NCI-H1436 treated with DMSO at 0.1 percent for 48 hours (cell line): ENCODE results near the gene NUAK2.
"Not testable (repeated sequence)": the region's sequence is repeated elsewhere in the genome, so short reads cannot be mapped to it uniquely, and the experiment has no call there.

ENCODE experiments used
- DNase-seq: peaks from one replicate; lab custom pipeline; 2025; lab: John Stamatoyannopoulos, UW

NUAK2 gene

DNA sequence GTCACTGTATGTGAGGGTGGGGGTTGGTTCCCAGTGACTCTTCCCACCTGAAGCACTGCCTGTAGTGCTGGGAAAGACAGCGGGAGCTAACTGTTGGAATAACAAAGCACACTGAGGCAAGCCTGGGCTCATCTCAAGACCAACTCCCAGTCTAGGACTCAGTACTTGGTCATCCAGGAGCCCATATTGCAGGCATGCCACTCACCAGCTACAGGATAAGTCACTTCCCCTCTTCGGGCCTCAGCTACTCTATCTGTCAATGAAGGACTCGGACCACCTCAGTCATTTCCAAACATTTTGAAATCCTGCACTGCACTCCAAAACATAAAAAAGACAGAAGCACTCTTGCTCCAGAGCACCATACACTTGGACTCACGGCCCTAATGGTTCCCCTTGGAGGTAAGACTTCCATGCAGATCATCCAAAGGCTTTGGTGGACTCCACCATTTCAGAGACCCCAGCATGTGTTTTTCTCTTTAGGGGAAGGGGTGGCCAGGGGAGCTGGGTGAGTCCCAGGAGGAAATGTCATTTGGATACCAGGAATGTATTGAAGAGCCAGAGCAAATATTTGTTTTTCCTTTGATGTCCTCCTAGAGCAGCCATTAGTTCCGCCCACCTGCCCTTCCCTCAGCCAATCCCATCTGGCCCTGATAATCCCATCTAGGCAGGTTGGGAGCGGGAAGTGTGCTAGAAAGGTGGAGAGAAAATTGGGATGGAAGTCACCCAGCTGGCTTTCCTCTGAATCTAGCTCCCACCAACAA is 3.1 kb downstream of the NUAK2 start:
- no peak for DNase-seq

DNA sequence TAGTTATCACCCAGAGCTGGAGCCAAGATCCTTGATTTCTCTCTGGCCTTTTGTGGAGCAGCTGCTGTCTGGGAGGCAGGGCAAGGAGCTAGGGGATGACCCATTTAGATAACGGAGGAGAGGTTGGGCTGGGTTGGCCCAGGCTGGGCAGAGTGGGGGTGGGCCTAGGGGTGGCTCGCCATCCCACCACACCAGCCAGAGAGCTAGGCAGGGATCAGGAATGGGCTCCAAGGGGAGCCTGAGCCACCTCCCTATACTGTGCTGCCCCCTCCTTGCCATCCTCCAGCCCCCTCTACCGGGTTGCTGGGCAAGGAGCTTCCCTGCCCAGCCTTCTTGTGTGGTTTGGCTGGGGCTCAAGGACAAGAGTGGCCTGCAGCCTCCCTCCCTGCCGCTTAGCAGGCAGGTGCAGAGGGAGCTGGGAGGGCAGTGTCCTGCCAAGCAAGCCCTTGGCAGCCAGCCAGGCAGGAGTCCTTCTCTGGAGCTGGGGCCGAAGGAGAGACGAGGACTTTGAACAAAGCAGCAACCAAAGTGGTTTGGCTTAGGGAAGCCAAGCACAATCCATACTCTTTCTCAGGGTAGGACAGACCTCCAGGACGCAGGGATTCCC is 4.1 kb downstream of the NUAK2 start:
- DNase-seq, result peak; percentile 38

DNA sequence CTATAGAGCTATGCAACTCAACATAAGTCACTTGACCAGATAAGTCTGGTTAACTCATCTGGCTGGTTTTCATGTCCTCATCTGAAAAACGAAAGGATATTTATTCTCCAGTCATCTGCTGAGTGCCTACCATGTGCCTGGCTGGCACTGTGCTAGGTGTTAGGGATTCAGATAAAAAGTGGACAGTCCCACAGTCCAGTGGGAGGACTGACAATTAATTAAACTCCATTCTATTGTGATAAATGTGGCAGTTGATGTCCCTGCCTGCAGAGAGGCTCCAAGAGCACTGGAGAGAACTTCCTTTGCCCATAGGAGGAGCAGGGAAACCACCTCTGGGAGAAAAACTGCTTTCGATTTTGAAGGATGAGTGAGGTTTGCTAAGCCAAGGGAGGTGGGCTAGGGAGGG is 5.4 kb downstream of the NUAK2 start:
- no peak for DNase-seq

DNA sequence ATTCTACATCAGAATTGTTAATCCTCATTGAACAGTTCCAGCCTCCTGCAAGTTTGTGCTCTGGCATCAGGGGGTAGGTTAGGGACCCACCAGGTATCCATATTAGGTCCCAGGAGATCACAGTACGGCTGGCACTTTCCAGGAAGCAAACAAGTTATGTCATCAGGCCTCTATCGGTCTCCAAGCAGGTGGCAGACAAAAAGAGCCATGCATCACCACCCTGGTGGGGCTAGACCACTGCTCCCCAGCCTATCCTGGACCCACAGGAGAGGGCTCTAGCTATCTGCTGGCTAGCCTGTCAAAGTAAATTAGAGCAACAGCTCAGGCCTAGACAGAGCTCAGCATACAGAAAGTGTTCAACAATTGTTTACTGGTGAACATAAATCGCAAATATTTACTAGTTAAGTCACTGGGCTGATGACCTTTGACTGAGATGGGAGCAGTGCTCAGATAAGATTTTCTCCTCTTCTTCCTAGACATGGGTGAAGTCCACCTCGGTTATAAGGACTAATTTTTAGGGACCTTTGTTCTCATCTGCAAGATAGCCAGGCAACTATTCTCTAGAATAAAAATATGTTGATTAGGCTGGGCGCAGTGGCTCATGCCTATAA is 6.4 kb downstream of the NUAK2 start:
- DNase-seq, result no peak

DNA sequence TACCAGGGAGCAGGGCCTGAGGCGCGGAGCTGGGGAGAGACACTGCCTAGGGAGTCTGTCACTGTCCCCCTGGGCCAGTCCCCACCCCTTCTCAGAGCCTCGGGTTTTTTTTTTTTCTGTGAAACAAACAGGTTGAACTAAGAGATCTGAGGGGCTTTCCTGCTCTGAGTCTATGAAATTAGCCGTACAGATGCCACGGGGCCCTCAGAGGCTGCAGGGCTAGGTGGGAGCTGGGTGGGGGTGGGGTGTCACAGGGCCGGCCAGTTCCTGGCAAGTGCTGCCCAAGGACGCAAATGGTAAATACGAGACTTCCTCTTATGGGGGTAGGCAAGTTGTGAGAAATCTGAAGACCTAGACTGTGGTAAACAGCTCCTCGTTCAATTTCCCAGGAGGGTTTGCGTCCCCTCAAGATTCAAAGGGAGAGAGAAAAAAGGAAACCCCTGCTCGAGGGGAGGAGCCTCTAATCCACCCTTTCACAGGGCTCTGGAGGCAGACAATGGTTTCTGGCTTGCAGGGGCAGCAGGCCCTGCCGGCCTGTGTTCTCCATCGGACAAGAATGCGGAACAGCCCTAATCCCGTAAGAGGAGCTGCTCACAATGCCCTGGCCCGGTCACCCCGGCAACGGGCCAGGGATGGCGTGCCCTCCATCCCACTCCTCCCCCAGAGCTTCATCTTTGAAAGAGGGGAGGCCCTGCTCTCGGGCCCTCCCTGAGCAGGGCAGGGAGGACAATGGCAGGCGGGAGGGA is 7.8 kb downstream of the NUAK2 start:
- DNase-seq, result peak; percentile 37

DNA sequence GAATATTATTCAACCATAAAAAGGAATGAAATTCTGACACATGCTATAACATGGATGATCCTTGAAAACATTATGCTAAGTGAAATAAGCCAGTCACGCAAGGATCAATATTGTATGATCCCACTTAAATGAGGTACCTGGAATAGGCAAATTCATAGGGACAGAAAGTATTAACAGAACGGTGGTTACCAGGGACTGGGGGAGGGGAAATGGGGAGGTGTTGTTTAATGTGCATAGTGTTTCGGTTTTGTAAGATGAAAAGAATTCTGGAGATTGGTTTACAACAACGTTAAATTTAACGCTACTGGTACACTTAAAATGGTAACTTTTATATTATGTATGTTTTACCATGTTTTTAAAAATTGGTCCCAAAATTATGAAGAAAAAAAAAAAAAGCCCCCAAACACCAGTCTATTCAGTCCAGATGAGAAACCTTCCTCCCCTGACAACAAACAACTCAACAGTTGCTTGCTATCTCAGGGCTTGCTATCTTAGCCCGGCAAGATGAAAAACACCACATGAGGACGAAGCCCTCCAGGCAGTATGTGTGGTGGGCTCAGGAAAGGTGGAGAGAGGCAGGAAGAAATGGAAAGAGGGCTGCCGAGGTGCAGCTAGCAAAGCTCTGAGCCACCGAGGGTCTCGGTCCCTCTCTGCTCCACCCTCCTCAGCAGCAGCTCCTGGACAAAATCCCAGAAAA is 8.5 kb downstream of the NUAK2 start:
- no peak for DNase-seq

DNA sequence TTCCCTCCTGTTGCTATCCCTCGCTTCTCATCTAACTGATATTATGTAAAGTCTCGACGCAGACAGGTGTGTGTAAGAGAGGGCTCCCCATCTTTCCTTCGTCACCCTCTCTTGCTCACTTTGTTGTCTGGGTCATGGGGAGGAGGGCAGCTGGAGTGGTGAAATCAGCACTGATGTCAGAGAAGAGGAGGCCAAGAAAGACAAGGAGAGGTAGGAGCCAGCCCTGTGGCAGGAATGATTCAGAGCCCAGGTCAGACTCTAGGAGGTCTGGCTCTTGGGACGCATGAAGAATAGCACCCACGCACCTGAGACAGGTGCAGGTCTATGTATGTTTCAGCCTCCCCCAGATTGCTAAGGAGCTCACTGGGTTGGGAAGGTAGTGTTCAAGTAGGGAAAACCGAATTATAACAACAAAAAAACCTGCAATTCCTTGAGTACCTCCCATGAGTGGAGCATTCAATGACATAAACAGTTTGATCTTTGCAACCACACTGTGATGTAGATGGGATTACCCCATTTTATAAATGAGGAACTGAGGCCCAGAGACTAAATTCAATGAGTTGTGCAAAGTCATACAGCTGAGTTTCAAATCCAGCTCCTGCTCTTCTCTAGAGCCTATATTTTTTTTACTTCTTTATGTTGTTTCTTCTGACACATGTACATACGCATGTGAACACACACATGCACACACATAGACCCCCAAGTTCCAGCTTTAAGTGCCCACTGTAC is 10.4 kb downstream of the NUAK2 start:
- no peak for DNase-seq

DNA sequence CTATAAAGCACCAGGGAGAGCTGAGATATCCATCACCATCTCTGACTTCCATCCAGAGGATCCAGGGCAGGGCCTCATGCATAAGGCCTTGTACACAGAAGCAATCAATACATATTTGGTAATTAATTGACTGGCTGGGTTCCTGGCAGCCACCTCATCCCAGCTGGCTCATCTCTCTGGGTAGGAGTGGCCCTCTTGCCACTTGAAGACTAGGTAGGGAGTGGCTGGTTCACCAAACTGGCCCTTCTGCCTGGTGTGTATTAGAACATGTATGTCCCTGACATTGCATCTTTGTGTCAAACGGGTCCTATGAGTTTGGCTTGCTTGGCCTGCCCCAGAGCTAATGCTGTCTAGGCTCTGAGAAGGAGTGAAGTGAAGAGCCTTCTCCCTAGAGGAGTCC is 11.8 kb downstream of the NUAK2 start:
- no peak for DNase-seq

DNA sequence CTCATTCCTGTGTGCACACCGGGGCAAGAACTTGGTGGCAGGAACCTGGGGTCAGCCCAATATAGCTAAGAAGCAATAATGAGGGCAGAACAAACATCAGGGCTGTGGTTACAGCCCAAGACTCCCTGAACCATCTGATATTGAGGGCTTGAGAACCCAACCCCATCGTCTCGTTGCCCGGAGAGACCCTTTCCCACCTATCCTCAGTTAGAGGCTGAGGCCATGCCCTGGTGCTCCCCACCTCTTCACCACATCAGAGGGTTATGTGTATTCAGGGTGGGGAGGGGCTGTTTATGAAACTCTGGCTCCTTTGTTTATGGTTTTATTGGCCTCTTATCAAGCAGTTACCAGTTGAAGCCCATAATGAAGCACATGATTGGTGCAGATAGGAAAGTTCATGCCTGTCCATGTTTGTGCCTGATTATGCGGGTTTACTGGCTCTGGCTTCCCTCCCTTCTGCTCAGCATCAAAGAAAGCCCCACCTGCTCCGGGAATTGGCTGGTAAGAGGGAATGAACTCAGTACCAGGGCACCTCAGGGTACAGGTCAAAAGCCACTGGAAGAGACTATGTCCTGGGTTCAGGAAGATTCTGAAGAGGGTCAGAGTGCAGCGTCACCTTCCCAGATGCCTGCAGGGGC is 14.5 kb downstream of the NUAK2 start:
- DNase-seq, result no peak

DNA sequence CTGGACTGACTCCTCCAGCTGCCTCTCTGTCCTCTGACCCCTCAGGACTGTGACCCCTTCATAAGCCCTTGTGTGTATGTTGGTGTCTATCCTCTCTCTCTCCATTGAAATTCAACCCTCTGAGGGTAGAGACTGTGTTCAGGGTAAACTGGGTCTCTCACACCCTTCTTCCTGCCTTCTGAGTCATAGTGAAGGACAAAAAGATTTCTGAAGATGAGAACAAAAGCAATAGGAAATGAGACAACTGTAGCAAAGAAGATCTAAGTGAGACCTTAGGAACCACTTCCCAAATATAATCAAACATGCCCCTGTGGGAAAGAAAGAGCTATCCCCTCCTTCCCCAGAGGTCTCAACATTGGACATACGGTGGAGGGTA is 16.9 kb downstream of the NUAK2 start:
- no peak for DNase-seq

DNA sequence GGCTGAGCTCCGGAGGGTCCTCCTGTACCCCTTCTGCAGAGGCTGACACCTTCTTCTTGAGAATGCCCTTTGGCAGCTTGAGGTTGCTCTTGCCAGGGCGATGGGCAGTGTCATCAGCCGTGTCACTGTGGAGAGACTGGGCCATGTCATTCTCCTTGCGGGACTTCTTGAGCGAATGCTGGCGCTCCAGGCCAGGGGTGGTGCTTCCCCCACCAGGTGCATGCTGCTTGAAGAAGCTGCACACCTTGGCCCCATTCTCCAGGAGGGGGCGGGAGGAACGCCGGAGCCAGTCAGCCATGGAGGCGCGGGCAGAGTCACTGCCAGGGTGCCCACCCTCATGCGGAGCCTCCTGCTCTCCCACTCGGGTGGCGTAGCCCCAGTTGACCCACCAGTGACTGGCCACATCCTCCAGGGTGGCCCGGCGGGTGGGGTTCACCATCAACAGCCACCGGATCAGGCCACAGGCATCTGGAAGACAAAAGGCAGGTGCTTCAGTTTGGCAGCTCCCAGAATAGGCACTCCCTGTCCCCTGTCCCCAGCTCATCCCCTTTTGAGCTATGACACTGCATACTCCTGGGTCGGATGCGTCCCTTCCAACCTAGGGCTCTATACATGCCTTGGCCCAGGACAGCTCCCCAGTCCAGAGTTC is 17.4 kb downstream of the NUAK2 start:
- DNase-seq, result no peak

DNA sequence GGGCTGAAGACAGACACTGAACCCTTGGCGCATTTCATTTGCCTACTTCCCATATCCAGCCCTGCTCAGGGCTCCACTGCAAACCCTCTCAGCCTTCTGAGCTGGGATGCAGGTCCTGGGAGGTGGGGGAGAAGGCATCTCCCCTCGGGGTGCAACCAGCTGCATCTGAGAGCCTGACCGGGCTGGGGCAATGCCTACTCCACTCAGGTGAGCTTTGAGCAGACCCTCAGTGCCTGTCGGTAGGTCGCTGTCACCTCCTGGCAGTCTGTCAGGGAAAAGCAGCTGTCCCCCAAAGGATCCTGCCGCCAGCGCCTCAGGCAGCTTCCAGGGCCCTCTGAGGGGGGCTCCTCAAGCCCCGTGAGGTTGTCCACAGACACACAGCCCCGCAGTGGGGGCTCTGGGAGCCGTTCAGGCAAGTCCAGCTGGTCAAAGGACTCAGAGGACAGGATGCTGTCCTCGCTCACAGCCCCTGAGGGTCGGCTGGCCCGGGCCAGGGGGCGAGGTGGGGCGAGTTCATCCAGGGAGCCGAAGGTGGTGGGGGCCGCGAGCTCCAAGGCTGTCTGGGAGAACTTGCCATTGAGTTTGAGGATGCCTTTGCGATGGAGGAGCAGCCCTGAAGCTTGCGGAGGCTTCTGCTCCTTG is 18.2 kb downstream of the NUAK2 start:
- DNase-seq, result no peak

DNA sequence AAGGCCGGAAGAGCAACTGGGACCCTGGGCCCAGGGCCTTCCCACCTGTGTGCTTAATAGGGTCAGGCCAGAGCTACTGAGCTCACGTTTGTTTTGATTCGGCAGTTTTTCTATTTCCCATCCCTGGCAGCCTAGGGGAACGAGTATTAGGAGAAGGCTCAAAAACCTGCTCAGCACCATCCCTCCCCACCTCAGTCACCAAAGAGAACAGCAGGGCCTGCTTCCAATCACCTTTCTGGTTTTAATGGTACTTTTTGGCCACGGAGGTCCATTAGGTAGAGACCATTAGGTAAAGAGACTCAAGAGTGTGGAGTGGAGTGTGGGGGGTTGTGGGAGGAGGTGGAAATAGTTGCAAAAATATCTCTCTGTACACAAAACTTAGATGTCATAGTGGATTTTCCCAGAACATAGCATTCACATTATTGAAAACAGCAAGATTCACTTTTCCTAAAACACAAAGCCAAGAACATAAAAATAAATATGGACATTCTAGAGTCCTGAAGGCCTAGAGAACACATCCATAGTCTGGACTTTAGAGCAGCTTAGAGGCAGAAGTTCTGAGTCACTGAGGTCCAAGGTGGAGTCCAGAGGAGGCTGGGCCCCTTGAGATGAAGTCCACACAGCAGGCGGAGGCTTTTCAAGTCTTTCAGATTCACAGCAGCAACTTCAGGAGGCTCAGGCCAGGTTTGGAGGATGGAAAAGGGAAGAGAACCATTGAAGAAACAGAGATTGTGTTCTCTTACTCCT is 19.5 kb downstream of the NUAK2 start:
- DNase-seq, result no peak

DNA sequence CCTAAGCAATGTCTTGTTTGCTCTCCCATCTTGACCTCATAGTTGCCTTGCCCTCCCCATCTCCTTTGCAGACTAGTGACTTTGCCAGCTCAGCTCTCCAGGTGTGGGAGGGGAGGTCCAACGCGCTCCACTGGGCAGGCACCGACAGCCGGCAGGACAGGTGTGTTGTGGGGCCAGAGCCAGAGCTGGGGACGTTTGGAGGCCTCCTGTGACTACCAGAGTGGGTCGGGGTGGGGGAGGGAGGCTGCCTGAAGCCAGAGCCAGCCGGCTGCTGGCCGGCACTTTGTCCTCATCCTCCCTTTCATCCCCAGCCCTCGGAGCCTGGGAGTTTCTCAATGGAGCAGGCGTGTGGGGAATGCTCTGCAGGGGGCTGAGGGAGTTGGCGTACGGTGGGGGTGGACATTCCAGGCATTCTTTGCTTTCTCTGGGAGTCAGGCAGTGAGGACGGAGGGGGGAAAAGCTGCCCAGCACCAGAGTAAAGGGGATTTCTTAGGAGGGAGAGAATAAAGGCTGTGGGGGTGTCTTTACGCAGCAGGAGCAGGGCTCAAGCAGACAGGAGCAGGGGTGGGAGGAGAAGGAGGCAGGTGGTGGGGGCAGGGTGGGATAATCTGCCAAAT is 20.2 kb downstream of the NUAK2 start:
- DNase-seq, result no peak

DNA sequence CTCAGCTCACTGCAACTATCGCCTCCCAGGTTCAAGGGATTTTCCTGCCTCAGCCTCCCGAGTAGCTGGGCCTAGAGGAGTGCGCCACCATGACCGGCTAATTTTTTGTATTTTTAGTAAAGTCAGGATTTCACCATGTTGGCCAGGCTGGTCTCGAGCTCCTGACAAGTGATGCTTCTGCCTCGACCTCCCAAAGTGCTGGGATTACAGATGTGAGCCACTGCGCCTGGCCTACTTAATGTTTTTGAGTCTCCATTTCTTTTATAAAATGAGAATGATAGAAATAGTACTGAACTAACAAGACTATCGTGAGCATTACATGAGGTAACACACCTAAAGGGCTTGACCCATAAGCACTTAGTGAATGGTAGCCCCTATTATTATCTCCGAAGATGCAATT is 21.4 kb downstream of the NUAK2 start:
- no peak for DNase-seq

DNA sequence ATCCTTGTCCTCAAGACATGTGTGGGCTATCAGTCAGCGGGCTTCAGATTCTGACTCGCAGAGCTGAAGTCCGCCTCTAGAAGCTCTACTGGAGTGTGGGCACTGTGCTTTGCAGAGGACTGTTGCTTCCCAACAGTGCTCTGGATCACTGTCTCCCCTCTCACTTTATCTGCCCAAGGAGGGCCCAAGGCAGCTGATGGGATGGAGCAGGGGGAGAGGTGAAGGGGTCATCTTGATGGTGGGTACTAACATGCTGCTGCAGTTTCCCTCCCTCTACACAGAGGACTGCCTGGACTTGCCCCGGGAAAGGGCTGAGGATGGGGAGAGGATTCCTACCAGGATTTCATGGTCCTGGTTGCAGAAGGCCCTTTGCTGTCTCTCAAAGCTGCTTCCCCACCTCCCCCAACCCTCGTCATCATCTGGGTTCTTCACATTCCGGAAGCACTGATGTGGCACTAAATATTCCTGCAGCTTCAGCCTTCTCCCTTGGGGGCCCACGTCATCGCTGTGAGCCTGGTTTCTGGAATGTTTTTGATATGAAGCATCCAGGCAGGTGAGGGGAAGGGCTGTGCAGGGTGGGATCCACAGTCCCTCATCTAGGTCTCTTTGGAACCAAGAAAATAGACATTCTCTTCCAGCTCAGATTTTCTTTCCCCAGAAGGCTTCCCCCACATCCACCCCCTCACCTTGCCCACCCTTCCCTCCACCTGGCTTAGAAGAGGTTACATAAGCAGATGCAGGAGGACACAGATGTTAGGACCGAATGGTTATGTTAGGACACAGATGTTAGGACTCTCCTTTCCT is 23.2 kb downstream of the NUAK2 start:
- no peak for DNase-seq

DNA sequence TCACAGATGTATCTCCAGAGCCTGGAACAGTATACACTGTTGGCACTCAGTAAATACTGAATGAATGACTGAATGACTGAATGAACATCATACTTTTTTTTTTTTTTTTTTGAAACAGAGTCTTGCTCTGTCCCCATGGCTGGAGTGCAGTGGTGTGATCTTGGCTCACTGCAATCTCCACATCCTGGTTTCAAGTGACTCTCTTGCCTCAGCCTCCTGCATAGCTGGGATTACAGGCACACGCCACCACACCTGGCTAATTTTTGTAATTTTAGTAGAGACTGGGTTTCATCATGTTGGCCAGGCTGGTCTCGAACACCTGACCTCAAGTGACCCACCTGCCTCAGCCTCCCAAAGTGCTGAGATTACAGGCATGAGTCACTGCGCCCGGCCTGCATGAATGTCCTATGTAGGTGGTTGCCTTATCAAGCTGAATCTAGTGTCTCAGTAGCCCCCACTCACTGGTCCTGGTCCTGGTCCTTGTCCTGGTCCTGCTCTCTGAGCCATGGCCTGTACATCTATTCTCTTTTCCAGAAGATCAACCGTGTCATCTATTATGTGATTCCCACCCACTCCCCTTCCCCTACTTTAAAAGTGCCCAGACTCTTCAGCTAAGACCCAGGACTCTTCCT is 23.9 kb downstream of the NUAK2 start:
- not testable (repeated sequence) for DNase-seq

DNA sequence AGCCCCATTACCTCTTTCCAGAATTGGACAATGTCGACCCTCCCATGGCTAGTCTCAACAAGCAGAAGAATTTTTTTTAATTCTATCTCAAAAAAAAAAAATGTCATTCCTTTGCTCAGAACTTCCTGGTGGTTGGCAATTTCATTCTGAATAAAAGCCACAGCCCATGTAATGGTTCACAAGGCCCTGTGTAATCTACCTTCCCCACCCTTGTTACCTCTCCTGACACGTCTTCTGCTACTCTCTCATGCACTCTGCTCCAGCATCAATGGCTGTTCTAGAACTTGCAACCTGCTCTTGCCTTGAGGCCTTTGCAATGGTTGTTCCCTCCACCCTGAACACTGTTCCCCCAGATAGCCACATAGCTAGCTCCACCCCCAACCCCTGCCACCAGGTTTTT is 25.4 kb downstream of the NUAK2 start:
- no peak for DNase-seq
